Gastroesophageal sphincter (tissue), 4 donors: ENCODE results near the gene TRIM6. TPM values are rescaled to one million over a fixed set of nuclear protein-coding genes. Genes with fewer than 3 reads are reported as not detected.
"Not testable (repeated sequence)": the region's sequence is repeated elsewhere in the genome, so short reads cannot be mapped to it uniquely, and the experiment has no call there.

Source experiments
- ATAC-seq: fragments of 150-250 bp; one replicate; pipeline ENCODE4 v1.9.1; 2016; ENCODE audit warnings: mild to moderate bottlenecking, moderate library complexity
- H3K27ac ChIP-seq, 4 donors: fragments of 200-600 bp; sonication (generic) in 3 of 4; 1 replicate in 3 of 4; 2 replicates in 1 of 4; pipeline ENCODE4 v1.5.1; 2016 to 2019
- H3K27me3 ChIP-seq: fragments of 200-600 bp; sonication (generic); one replicate; pipeline ENCODE4 v1.5.1; 2019
- H3K36me3 ChIP-seq, 2 donors: fragments of 200-600 bp; sonication (generic); one replicate each; pipeline ENCODE4 v1.5.1; 2019; ENCODE audit warnings: control low read depth in 1 of 2
- H3K4me1 ChIP-seq, 3 donors: fragments of 200-600 bp; sonication (generic); 1 replicate in 2 of 3; 2 replicates in 1 of 3; pipeline ENCODE4 v1.5.1; 2016 to 2019; ENCODE audit warnings: control low read depth in 2 of 3
- H3K4me3 ChIP-seq, 2 donors: fragments of 200-600 bp; sonication (generic); one replicate each; pipeline ENCODE4 v1.5.1; 2019; ENCODE audit warnings: mild to moderate bottlenecking in 1 of 2, moderate library complexity in 1 of 2
- H3K9me3 ChIP-seq, 3 donors: fragments of 200-600 bp; sonication (generic); one replicate each; pipeline ENCODE4 v1.5.1; 2017 to 2019; ENCODE audit warnings: control low read depth in 2 of 3
- CTCF ChIP-seq, 4 experiments: fragments of 200-600 bp in 2 of 4; fragments of 450-650 bp in 2 of 4; sonication (generic) in 1 of 4; IDR thresholded peaks; one replicate each; pipeline ENCODE4 v1.5.1; 2017 to 2019; ENCODE audit warnings: antibody characterized with exemption in 4 of 4, mild to moderate bottlenecking in 2 of 4, moderate library complexity in 2 of 4
- EP300 ChIP-seq: sonication (generic); formaldehyde crosslinking; IDR thresholded peaks from one replicate; pipeline ENCODE4 v1.6.1; 2017; ENCODE audit warnings: antibody characterized with exemption, mild to moderate bottlenecking
- POLR2A ChIP-seq, 2 donors: fragments of 450-650 bp; IDR thresholded peaks; one replicate each; pipeline ENCODE4 v1.6.1; 2017; ENCODE audit warnings: antibody characterized with exemption in 2 of 2, mild to moderate bottlenecking in 2 of 2, moderate library complexity in 1 of 2
- POLR2AphosphoS5 ChIP-seq: sonication (generic); formaldehyde crosslinking; IDR thresholded peaks from one replicate; pipeline ENCODE4 v1.6.1; 2017; ENCODE audit warnings: antibody characterized with exemption
- WGBS, 2 donors: methylation state at CpG; one replicate each; pipeline ENCODE4 v1.1.5; 2018; ENCODE audit warnings: low coverage in 1 of 2; 5-methylcytosine and 5-hydroxymethylcytosine counted together
- total RNA-seq, 4 donors: library from RNA; depleted of rRNA; stranded (reverse); fragments of >200 nt; gene quantifications; one replicate each; pipeline ENCODE4 v1.1.0, GENCODE V29; 2016

TRIM6 gene
- total RNA-seq, 4 donors from 2014 or later = 1.6 to 5.6 (median 2.1) TPM

DNA sequence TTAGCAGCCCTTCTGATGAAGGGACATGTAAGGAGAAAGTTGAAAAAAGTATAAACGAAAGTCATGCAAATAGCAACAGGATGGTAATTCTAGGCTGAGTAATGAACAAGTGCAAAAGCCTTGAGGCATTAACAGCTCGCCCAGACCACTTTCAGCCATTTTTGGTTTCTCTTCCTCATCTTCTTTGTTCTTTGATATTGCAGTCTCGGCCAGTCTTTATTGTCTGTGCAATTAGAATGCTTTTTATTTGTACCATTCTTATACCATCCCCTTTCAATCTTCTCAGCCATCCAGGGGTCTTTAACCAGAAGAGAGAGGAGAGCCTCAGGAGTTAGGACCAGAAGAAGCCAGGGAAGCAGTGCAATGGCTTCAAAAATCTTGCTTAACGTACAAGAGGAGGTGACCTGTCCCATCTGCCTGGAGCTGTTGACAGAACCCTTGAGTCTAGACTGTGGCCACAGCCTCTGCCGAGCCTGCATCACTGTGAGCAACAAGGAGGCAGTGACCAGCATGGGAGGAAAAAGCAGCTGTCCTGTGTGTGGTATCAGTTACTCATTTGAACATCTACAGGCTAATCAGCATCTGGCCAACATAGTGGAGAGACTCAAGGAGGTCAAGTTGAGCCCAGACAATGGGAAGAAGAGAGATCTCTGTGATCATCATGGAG lies 35.7 kb downstream of the TRIM6 start:
- TF ChIP-seq POLR2A (IDR thresholded peaks at IDR 0.05) = no peak
- no peak for TF ChIP-seq CTCF (IDR thresholded peaks at IDR 0.05)
- no peak for TF ChIP-seq POLR2AphosphoS5
- no peak for TF ChIP-seq EP300
- Histone ChIP-seq H3K27me3 (no peaks in the 10 kb centered on the region), H3K4me3 (no peak overlapping the region), H3K27ac (no peak overlapping the region), H3K4me1 (no peaks in the 10 kb centered on the region), H3K9me3 (no peaks in the 10 kb centered on the region), H3K36me3 (peaks cover 0 to 45% of the 10 kb centered on the region in 2 donors)
- 78 to 80% methylated on average over 3 to 4 of the region's 5 CpGs for WGBS, 2 donors
- ATAC-seq = no peak

DNA sequence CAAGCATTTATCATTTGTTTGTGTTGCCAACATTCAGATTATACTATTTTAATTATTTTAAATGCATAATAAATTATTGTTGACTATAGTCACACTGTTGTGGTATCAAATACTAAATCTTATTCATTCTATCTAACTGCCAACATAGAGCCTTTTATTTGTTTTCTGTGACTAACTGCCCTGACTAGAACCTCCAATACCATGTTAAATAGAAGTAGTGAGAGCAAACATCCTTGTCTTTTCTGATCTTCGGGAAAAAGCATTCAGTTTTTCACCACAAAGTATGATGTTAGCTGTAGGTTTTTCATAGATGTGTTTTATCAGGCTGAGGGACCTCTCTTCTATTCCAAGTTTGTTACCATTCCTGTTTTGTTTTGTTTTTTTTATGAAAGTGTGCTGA lies 43.5 kb downstream of the TRIM6 start:
- Histone ChIP-seq H3K4me1 (no peaks in the 10 kb centered on the region), H3K4me3 (no peak overlapping the region), H3K36me3 (peaks cover 0 to 71% of the 10 kb centered on the region in 2 donors), H3K27ac (no peak overlapping the region), H3K9me3 (no peaks in the 10 kb centered on the region), H3K27me3 (no peaks in the 10 kb centered on the region)
- WGBS, 2 donors = 94 to 100% methylated on average over 1 of the region's 1 CpG
- ATAC-seq = no peak
- no peak for TF ChIP-seq POLR2AphosphoS5
- no peak for TF ChIP-seq POLR2A (IDR thresholded peaks at IDR 0.05)
- TF ChIP-seq EP300 = no peak
- TF ChIP-seq CTCF (IDR thresholded peaks at IDR 0.05) = no peak

DNA sequence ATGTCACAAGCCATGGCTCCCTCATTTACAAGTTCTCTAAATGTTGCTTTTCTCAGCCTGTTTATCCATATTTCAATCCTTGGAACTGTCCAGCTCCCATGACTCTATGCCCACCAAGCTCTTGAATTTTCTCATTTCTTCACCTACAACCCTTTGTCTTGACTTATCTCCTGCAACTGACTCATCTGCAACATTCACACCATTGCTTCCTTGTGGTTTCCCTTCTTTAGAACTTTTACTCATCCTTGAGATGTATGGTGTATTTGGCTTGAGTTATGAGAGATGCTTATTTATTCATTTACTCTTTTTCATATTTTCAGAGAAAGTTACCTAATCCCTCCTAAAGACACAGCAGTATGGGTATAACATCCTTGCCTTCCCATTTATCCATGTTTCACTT lies 47.1 kb downstream of the TRIM6 start:
- Histone ChIP-seq H3K27me3 (no peaks in the 10 kb centered on the region), H3K4me1 (no peaks in the 10 kb centered on the region), H3K36me3 (peaks cover 0 to 43% of the 10 kb centered on the region in 2 donors), H3K4me3 (no peak overlapping the region), H3K9me3 (no peaks in the 10 kb centered on the region), H3K27ac (no peak overlapping the region)
- no peak for TF ChIP-seq POLR2A (IDR thresholded peaks at IDR 0.05)
- TF ChIP-seq POLR2AphosphoS5 = no peak
- TF ChIP-seq CTCF (IDR thresholded peaks at IDR 0.05) = no peak
- TF ChIP-seq EP300 = no peak
- no peak for ATAC-seq

DNA sequence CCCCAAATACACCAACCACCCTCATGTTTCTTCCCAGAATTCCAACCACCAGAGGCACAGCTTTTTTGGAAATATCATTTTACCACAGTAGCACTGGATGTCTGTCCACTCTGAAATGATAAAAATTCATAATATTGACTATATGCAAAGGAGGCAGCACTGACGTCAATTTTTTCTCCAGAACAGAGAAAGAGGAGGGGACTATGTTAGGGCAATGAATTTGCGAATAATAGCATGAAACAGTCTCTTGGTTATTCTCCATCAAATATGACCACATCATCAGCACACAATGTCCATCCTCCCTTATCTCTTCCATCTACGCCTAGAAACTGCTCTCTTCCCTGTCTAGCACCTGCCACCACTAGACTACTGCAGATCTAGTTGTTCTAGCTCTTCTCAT lies 49.7 kb downstream of the TRIM6 start:
- no peaks in the 10 kb centered on the region for H3K27me3 ChIP-seq
- WGBS, 2 donors = 77 to 81% methylated on average over 3 of the region's 3 CpGs
- TF ChIP-seq POLR2AphosphoS5 (no peak), POLR2A (IDR thresholded peaks at IDR 0.05) (no peak), CTCF (IDR thresholded peaks at IDR 0.05) (no peak), EP300 (no peak)
- H3K36me3 ChIP-seq = peaks cover 0 to 40% of the 10 kb centered on the region in 2 donors
- no peak overlapping the region for H3K4me3 ChIP-seq
- no peaks in the 10 kb centered on the region for H3K9me3 ChIP-seq
- no peaks in the 10 kb centered on the region for H3K4me1 ChIP-seq
- ATAC-seq = no peak
- no peak overlapping the region for H3K27ac ChIP-seq

DNA sequence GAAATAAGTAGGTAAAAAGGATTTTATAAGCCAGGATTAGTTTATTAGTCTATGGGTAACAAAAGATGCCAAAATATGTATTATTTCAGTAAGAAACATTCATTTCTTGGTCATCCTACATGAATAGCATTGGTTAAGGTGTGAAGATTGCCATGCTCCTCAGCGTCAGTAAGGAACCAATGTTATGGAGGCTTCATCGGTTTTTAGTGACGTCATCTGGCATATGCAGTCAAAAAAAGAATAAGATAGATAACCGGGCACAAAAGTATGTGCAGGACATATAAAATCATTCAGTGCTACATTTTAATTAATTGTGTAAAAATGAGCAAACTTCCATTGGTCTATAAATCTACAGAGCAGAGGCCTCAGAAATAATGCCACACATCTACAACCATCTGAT lies 59.0 kb downstream of the TRIM6 start:
- Histone ChIP-seq H3K4me1 (no peaks in the 10 kb centered on the region), H3K27me3 (no peaks in the 10 kb centered on the region), H3K27ac (no peak overlapping the region), H3K36me3 (no peaks in the 10 kb centered on the region), H3K9me3 (no peaks in the 10 kb centered on the region), H3K4me3 (no peak overlapping the region)
- no peak for TF ChIP-seq CTCF (IDR thresholded peaks at IDR 0.05)
- no peak for TF ChIP-seq POLR2A (IDR thresholded peaks at IDR 0.05)
- no peak for TF ChIP-seq EP300
- no peak for TF ChIP-seq POLR2AphosphoS5
- no peak for ATAC-seq
- 92 to 93% methylated on average over 4 of the region's 4 CpGs for WGBS, 2 donors

- not testable (repeated sequence) for ATAC-seq, H3K36me3 ChIP-seq, H3K4me1 ChIP-seq, H3K9me3 ChIP-seq, H3K27me3 ChIP-seq, H3K27ac ChIP-seq, H3K4me3 ChIP-seq
- WGBS, 2 donors = 95 to 100% methylated on average over 2 of the region's 2 CpGs
Measured at GRCh38 chr11:5656956-5657355, 60.5 kb downstream of the TRIM6 start.
